Heart left ventricle (tissue), 13 donors: Measurements from ENCODE around the gene FAM168A.

ENCODE experiments used
- CTCF ChIP-seq, 12 donors: fragments of 200-600 bp; sonication (generic) in 4 of 12; IDR thresholded peaks; one replicate each; pipeline versions ENCODE4 v1.5.0 to v1.8.0; 2018 to 2022; ENCODE audit warnings: antibody characterized with exemption in 12 of 12, mild to moderate bottlenecking in 5 of 12
- POLR2A ChIP-seq, 2 donors: fragments of 450-650 bp; IDR thresholded peaks; one replicate each; pipeline ENCODE4 v1.6.1; 2017; ENCODE audit warnings: antibody characterized with exemption in 2 of 2, mild to moderate bottlenecking in 2 of 2, moderate library complexity in 2 of 2
- donor health status: ischemic (EF 13 %, LVEDD 7.1; RV severe dilation, severe dysfunction).
- donor health status: DM: no; HTN: yes; CAD: no.
- donor health status: DM: no; HTN: no; CAD: no.
- donor health status: ischemic (EF 25% LVEDD 6.9; RV normal size, moderate dysfunction).
- donor health status: ischemic (EF 25% LVEDD 5.7; RV mildly dilated, moderate dysfunction).
- donor health status: ischemic (EF 35%, LVEDD 5.7; RV mildly dilated, moderate dysfunction).
- donor health status: nonischemic (EF 11% LVEDD 7.7; RV severe dilation, severe dysfunction).
- donor health status: DM: yes; HTN: yes; CAD: no.
- donor health status: PGD.
- donor health status: ischemic (EF 29% LVEDD 5.4; RV normal size, mild dysfunction).
- donor health status: nonischemic (EF 23%, LVEDD 6.1; RV moderate dilation, normal function).

DNA sequence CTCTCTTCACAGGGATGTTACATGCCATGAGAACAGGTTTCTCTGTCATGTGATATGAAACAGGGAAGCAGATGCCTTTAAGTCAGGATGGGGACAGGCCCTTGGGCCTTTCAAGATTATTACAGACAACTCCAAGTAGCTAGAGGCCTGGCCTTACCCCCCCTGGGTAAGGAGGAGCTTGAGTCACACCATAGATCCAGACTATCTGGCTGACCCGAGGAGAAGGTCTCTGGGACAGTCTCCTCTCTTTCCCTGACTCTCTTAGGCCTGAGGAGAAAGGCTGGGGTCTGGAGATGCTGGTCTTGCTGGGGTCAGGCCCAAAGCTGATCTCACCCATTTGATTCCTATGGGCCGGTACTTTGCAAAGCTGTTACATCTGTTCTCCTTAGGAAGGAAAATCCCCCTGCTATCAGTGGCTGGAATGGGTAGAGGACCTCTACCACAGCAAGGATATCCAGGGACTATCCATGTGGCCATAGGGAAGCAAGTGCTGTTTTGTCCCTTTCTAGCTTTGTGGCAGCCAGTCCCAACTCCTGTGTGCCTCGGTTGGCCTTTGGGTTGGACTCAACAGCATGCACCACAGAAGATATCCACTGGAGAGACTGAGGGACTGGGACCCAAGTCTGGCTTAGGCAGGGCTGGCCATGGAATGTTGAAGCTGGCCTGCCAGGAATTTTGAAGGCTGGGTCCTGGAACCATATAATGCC, 196.5 kb downstream of the FAM168A start:
- TF ChIP-seq POLR2A (IDR thresholded peaks at IDR 0.05) (no peak), CTCF (IDR thresholded peaks at IDR 0.05) (no peak)
